Astrocyte (in vitro differentiated cells and primary cell): ENCODE results near the gene NPRL2.

Experiments
- EZH2 ChIP-seq: IDR thresholded peaks from 2 replicates; pipeline ENCODE4 v1.6.1; 2012; ENCODE audit warnings: mild to moderate bottlenecking, low read length, inconsistent platforms; ENCODE audit not compliant: insufficient read depth
- TF ChIP-seq, protein P1 (sequence below): IDR thresholded peaks from 2 replicates; pipeline ENCODE4 v1.5.1; 2011; ENCODE audit warnings: low read depth, mild to moderate bottlenecking, inconsistent platforms, low read length, moderate library complexity; ENCODE audit not compliant: insufficient read depth

DNA sequence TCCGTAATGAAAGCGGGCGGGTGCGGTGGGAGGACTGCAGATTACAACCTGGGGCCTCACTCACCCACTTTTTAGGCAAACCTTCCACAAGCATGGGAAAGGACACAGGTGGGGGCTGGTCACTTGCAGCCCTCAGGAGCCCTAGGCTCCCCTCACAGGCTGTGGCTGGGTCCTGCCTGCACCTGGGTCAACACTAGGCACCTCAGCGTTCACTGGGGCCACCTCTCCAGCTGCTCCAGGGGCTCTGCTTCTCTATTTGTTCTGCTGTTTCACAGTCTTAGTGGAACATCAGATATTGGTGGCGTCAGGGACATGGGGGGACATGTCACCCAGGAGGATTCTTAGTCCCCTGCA lies 38.8 kb upstream of the NPRL2 start:
- TF ChIP-seq, protein P1, sequence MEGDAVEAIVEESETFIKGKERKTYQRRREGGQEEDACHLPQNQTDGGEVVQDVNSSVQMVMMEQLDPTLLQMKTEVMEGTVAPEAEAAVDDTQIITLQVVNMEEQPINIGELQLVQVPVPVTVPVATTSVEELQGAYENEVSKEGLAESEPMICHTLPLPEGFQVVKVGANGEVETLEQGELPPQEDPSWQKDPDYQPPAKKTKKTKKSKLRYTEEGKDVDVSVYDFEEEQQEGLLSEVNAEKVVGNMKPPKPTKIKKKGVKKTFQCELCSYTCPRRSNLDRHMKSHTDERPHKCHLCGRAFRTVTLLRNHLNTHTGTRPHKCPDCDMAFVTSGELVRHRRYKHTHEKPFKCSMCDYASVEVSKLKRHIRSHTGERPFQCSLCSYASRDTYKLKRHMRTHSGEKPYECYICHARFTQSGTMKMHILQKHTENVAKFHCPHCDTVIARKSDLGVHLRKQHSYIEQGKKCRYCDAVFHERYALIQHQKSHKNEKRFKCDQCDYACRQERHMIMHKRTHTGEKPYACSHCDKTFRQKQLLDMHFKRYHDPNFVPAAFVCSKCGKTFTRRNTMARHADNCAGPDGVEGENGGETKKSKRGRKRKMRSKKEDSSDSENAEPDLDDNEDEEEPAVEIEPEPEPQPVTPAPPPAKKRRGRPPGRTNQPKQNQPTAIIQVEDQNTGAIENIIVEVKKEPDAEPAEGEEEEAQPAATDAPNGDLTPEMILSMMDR: no peak
- TF ChIP-seq EZH2: no peak
